ENCODE data around the gene ZBTB5.

DNA sequence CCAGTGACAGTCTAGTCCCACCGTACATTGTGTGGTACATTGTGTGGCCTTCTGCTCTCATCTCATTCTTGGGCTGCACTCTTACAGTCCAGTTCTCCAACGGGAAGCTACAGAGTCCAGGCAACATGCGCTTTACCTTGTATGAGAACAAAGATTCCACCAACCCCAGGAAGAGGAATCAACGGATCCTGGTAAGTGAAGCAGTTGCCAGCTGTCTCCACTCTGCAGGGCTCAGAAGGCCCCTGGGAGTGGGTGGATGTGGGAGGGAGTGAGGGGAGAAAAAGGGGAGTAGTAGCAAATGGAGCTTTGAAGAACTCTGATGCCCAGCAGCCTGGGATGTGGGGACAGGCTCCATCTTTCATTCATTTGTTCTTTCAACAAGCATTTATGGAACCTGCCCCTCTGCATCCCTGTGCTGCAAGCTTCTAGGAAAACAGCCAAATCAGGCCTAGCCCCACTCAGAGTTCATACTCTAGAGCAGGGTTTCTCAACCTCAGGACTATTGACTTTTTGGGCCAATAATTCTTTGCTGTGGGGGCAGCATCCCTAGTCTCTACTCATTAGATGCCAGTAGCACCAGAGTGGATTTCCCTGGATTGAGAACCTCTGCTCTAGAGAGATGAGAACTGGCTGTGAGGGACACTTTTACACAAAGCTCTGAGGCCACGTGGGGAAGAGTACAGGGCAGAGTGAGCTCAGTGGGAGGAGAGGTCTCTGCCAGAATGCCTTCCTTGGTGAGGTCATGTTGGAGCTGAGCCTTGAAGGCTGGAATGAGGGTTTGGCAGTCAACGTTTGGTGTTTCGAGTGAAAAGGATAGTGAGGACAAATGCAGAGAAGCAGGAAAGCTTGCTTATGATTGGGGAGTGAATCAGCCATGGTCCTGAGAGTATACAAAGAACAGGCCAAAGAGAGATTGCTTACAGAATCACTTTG, 21.6 kb upstream of the ZBTB5 start:
- no peak for TF ChIP-seq ZNF274 (IDR thresholded peaks at IDR 0.05; ENCODE audit: low read depth, low read length)
- TF ChIP-seq YY1 (IDR thresholded peaks at IDR 0.05; ENCODE audit: insufficient read depth, insufficient read length) = no peak
- no peak for TF ChIP-seq SUZ12 (IDR thresholded peaks at IDR 0.05; ENCODE audit: extremely low read depth, insufficient read depth, insufficient read length)
